ENCODE measurements around the gene PCDHA1.
A peak's percentile ranks its signal among the peaks of the same experiment; 100 is the strongest.
"Not testable (repeated sequence)": the region's sequence is repeated elsewhere in the genome, so short reads cannot be mapped to it uniquely, and the experiment has no call there.

The PCDHA1 gene

DNA sequence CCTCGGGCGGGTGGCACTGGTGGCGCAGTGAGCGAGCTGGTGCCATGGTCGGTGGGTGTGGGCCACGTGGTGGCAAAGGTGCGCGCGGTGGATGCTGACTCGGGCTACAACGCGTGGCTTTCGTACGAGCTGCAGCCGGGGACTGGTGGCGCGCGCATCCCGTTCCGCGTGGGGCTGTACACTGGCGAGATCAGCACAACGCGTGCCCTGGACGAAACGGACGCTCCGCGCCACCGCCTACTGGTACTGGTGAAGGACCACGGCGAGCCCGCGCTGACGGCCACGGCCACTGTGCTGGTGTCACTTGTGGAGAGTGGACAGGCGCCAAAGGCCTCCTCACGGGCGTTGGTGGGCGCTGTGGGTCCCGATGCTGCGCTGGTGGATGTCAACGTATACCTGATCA lies 22.9 kb downstream of the PCDHA1 start:
- no peak for DNase-seq

DNA sequence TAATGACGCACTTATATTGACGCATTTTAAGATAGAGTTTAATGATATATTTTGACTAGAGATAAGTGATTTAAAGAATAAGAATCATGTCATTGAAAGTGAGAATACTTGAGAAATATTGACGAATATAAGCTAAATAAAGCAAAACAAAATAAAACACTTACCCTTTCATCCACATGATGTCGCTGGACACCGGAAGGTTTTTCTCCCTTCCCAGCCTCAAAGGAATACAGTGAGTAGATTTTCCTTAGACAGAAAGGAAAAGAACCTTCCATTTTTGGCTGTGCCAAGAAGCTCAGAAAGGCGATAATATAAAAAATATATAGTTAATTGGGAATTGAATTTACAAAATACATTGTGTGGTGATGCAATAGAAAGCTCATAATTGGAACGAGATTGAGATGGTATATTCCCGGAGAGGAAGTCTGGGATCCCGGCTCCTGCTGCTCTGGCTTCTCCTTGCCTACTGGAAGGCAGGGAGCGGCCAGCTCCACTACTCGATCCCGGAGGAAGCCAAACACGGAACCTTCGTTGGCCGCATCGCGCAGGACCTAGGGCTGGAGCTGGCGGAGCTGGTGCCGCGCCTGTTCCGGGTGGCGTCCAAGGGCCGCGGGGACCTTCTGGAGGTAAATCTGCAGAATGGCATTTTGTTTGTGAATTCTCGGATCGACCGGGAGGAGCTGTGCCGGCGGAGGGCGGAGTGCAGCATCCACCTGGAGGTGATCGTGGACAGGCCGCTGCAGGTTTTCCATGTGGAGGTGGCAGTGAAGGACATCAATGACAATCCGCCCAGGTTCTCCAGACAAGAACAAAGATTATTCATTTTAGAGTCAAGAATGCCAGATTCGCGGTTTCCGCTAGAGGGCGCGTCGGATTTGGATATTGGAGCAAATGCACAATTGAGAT lies 35.7 kb downstream of the PCDHA1 start, which contains the start of gene PCDHA5:
TSS of gene PCDHA5 (plus strand) at position 239 of the 906 bp plus-strand sequence.
- DNase-seq, result no peak

DNA sequence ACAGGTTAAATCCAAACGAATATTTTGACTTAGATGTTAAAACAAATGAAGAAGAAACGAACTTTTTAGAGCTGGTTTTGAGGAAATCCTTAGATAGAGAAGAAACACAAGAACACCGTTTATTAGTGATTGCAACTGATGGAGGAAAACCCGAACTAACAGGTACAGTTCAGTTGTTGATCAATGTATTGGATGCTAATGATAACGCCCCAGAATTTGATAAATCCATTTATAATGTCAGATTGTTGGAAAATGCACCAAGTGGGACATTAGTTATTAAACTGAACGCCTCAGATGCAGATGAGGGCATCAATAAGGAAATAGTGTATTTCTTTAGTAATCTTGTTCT lies 36.3 kb downstream of the PCDHA1 start:
- no peak for DNase-seq

DNA sequence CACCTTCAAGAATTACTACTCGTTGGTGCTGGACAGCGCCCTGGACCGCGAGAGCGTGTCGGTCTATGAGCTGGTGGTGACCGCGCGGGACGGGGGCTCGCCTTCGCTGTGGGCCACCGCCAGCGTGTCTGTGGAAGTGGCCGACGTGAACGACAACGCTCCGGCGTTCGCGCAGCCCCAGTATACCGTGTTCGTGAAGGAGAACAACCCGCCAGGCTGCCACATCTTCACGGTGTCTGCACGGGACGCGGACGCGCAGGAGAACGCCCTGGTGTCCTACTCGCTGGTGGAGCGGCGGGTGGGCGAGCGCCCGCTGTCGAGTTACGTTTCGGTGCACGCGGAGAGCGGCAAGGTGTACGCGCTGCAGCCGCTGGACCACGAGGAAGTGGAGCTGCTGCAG lies 37.0 kb downstream of the PCDHA1 start:
- DNase-seq, result not testable (repeated sequence)

DNA sequence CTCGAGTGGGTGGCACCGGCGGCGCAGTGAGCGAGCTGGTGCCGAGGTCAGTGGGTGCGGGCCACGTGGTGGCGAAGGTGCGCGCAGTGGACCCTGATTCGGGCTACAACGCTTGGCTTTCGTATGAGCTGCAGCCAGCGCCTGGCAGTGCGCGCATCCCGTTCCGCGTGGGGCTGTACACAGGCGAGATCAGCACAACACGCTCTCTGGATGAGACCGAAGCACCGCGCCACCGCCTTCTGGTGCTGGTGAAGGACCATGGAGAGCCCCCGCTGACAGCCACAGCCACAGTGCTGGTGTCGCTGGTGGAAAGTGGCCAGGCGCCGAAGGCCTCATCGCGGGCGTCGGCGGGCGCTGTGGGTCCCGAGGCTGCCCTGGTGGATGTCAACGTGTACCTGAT lies 37.5 kb downstream of the PCDHA1 start:
- DNase-seq, result no peak

DNA sequence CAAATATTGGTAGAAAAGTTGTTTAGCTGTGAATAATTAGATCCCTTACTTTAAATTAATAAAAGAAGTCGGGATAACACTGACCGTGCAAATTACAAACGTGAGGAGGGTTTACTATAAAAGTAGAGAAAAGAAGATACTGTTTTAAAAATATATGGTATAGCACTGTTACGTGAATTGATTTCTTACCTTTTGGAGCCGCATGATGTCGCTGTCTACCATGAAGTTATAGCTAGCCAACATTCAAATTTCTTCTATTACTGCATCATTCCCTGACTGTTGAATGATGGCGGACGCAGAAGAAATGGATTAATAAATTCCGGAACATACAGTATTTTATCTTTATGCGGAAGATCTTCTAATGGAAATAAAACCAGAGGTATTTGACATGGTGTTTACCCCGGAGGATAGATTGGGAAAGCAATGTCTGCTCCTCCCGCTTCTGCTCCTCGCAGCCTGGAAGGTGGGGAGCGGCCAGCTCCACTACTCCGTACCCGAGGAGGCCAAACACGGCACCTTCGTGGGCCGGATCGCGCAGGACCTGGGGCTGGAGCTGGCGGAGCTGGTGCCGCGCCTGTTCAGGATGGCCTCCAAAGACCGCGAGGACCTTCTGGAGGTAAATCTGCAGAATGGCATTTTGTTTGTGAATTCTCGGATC lies 41.9 kb downstream of the PCDHA1 start, which contains the start of gene PCDHA6:
TSS of gene PCDHA6 (plus strand) at position 257 of the 658 bp plus-strand sequence. CDS start at position 389, 132 bp downstream.
- DNase-seq, result no peak

DNA sequence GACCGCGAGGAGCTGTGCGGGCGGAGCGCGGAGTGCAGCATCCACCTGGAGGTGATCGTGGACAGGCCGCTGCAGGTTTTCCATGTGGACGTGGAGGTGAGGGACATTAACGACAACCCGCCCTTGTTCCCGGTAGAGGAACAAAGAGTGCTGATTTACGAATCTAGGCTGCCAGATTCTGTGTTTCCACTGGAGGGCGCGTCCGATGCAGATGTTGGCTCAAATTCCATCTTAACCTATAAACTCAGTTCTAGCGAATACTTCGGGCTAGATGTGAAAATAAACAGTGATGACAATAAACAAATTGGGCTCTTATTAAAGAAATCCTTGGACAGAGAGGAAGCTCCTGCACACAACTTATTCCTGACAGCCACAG lies 42.4 kb downstream of the PCDHA1 start:
- DNase-seq, result no peak

DNA sequence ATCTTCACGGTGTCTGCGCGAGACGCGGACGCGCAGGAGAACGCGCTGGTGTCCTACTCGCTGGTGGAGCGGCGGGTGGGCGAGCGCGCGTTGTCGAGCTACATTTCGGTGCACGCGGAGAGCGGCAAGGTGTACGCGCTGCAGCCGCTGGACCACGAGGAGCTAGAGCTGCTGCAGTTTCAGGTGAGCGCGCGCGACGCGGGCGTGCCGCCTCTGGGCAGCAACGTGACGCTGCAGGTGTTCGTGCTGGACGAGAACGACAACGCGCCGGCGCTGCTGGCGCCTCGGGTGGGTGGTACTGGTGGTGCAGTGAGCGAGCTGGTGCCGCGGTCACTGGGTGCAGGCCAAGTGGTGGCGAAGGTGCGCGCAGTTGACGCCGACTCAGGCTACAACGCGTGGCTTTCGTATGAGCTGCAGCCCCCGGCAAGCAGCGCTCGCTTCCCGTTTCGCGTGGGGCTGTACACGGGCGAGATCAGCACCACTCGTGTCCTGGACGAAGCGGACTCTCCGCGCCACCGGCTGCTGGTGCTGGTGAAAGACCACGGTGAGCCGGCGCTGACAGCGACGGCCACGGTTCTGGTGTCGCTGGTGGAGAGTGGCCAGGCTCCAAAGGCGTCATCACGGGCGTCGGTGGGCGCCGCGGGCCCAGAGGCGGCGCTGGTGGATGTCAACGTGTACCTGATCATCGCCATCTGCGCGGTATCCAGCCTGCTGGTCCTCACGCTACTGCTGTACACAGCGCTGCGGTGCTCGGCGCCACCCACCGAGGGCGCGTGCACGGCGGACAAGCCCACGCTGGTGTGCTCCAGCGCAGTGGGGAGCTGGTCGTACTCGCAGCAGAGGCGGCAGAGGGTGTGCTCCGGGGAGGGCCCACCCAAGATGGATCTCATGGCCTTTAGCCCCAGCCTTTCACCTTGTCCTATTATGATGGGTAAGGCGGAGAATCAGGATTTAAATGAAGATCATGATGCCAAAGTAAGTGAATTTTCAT lies 43.9 kb downstream of the PCDHA1 start:
- not testable (repeated sequence) for DNase-seq

DNA sequence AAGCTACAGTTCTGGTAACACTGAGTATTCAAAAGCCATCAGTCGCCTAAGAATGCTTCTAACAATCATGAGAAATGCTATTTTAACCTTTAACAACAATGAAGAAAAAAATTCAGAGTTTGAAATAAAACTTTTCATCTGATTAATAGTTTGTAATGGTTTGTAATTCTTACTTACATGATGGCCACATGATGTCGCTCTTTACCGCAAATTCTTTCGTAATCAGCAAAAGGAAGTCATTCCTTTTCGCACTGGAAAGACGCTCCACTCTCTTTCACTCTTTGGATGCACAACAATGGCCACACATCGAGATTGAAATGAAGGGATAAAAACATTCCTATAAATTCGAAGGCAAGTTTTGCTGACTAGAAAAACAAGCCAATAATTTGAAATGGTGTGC lies 48.1 kb downstream of the PCDHA1 start, which contains the start of gene PCDHA7:
TSS of gene PCDHA7 (plus strand) at position 277 of the 400 bp plus-strand sequence. CDS start at position 392, 115 bp downstream.
- DNase-seq, result no peak

DNA sequence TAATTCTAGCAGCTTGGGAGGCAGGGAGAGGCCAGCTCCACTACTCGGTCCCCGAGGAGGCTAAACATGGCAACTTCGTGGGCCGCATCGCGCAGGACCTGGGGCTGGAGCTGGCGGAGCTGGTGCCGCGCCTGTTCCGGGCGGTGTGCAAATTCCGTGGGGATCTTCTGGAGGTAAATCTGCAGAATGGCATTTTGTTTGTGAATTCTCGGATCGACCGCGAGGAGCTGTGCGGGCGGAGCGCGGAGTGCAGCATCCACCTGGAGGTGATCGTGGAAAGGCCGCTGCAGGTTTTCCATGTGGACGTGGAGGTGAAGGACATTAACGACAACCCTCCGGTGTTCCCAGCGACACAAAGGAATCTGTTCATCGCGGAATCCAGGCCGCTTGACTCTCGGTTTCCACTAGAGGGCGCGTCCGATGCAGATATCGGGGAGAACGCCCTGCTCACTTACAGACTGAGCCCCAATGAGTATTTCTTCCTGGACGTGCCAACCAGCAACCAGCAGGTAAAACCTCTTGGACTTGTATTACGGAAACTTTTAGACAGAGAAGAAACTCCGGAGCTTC lies 48.6 kb downstream of the PCDHA1 start:
- DNase-seq, result not testable (repeated sequence)

DNA sequence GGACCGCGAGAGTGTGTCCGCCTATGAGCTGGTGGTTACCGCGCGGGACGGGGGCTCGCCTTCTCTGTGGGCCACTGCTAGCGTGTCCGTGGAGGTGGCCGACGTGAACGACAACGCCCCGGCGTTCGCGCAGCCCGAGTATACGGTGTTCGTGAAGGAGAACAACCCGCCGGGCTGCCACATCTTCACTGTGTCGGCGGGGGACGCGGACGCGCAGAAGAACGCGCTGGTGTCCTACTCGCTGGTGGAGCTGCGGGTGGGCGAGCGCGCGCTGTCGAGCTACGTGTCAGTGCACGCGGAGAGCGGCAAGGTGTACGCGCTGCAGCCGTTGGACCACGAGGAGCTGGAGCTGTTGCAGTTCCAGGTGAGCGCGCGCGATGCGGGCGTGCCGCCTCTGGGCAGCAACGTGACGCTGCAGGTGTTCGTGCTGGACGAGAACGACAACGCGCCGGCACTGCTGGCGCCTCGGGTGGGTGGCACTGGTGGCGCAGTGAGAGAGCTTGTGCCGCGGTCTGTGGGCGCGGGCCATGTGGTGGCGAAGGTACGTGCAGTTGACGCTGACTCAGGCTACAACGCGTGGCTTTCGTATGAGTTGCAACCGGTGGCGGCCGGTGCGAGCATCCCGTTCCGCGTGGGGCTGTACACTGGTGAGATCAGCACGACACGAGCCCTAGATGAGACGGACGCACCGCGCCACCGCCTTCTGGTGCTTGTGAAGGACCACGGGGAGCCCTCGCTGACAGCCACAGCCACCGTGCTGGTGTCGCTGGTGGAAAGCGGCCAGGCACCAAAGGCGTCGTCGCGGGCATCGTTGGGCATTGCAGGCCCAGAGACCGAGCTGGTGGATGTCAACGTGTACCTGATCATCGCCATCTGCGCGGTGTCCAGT lies 49.9 kb downstream of the PCDHA1 start:
- no peak for DNase-seq

DNA sequence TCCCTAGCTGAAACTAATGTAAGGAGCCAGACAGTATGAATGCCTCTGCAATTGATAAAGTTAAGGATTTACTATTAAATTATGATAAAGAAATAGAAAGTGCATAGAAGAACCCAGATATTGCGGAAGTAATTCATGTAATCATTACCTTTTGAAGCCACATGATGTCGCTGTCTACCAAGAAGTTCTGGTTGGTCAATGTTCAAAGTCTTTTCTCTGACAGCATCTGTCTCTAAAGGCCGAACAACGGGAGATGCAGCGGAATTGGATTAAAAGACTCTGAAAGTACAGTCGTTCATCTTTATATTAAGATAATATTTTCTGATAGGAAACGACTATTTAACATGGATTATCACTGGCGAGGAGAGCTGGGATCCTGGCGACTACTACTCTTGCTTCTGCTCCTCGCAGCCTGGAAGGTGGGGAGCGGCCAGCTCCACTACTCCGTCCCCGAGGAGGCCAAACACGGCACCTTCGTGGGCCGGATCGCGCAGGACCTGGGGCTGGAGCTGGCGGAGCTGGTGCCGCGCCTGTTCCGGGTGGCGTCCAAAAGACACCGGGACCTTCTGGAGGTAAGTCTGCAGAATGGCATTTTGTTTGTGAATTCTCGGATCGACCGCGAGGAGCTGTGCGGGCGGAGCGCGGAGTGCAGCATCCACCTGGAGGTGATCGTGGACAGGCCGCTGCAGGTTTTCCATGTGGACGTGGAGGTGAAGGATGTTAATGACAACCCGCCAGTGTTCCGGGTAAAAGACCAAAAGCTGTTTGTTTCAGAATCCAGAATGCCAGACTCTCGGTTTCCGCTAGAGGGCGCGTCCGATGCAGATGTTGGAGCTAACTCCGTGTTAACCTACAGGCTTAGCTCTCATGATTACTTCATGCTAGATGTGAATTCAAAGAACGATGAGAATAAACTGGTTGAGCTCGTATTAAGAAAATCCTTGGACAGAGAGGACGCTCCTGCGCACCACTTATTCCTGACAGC lies 55.3 kb downstream of the PCDHA1 start, which contains the start of gene PCDHA8:
TSS of gene PCDHA8 (plus strand) at position 210 of the 985 bp plus-strand sequence. CDS start at position 345, 135 bp downstream.
- DNase-seq, result peak; percentile 49

DNA sequence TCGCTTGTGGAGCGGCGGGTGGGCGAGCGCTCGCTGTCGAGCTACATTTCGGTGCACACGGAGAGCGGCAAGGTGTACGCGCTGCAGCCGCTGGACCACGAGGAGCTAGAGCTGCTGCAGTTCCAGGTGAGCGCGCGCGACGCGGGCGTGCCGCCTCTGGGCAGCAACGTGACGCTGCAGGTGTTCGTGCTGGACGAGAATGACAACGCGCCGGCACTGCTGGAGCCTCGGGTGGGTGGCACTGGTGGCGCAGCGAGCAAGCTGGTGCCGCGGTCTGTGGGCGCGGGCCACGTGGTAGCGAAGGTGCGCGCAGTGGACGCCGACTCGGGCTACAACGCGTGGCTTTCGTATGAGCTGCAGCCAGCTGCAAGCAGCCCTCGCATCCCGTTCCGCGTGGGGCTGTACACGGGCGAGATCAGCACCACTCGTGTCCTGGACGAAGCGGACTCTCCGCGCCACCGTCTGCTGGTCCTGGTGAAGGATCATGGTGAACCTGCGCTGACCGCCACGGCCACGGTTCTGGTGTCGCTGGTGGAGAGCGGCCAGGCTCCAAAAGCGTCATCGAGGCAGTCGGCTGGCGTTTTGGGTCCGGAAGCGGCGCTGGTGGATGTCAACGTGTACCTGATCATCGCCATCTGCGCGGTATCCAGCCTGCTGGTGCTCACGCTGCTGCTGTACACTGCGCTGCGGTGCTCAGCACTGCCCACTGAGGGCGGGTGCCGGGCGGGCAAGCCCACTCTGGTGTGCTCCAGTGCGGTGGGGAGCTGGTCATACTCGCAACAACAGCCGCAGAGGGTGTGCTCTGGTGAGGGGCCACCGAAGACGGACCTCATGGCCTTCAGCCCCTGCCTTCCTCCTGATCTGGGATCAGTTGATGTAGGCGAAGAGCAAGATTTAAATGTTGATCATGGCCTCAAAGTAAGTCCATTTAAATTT lies 57.1 kb downstream of the PCDHA1 start:
- no peak for DNase-seq

DNA sequence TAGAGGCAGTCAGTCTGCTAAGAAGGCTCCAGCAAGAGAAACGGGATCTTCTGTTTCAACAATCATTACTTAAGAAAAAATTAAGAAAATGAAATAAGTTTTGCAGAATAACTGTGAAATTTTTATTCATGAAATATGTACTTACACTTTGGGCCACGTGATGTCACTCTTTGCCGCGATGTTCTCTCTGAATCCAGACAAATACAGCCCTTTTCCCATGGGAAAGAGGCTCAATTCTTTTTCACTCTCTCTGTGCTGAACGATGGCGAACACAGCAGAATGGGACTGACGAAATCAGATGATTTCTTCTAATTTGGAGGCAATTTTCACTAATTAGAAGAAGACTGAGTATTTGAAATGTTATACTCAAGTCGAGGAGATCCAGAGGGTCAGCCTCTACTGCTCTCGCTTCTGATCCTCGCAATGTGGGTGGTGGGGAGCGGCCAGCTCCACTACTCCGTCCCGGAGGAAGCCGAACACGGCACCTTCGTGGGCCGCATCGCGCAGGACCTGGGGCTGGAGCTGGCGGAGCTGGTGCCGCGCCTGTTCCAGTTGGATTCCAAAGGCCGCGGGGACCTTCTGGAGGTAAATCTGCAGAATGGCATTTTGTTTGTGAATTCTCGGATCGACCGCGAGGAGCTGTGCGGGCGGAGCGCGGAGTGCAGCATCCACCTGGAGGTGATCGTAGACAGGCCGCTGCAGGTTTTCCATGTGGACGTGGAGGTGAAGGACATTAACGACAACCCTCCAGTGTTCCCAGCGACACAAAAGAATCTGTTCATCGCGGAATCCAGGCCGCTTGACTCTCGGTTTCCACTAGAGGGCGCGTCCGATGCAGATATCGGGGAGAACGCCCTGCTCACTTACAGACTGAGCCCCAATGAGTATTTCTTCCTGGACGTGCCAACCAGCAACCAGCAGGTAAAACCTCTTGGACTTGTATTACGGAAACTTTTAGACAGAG lies 62.5 kb downstream of the PCDHA1 start, which contains the start of gene PCDHA9:
TSS of gene PCDHA9 (plus strand) at position 244 of the 964 bp plus-strand sequence. CDS start at position 358, 114 bp downstream.
- not testable (repeated sequence) for DNase-seq

DNA sequence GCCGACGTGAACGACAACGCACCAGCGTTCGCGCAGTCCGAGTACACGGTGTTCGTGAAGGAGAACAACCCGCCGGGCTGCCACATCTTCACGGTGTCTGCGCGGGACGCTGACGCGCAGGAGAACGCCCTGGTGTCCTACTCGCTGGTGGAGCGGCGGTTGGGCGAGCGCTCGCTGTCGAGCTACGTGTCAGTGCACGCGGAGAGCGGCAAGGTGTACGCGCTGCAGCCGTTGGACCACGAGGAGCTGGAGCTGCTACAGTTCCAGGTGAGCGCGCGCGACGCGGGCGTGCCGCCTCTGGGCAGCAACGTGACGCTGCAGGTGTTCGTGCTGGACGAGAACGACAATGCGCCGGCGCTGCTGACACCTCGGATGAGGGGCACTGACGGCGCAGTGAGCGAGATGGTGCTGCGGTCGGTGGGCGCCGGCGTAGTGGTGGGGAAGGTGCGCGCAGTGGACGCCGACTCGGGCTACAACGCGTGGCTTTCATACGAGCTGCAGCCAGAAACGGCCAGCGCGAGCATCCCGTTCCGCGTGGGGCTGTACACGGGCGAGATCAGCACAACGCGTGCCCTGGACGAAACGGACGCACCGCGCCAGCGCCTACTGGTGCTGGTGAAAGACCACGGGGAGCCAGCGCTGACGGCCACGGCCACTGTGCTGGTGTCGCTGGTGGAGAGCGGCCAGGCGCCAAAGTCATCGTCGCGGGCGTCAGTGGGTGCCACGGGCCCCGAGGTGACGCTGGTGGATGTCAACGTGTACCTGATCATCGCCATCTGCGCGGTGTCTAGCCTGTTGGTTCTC lies 64.1 kb downstream of the PCDHA1 start:
- DNase-seq, result not testable (repeated sequence)
